GM12878 (cell line): ENCODE measurements around the gene OPCML. TPM values are rescaled to one million over a fixed set of nuclear protein-coding genes. Genes with fewer than 3 reads are reported as not detected.

Experiments
- ATAC-seq: fragments of 200-7000 bp; cut with Tn5 transposase; 3 replicates; pipeline ENCODE4 v1.9.1; 2020; ENCODE audit warnings: mild to moderate bottlenecking, moderate library complexity
- BruUV-seq: library from RNA; stranded (reverse); fragments of 400-500 nt; replicated peaks from 2 replicates; lab custom pipeline; 2021; lab: Mats Ljungman, UMichigan
- CTCF ChIA-PET: fragments of 300-600 bp; sonication (Branson Sonifier 250); formaldehyde crosslinking; extraction: SDS; loops from one replicate; lab custom pipeline; 2021; ENCODE audit warnings: inconsistent platforms; lab: Yijun Ruan, JAX
- POLR2A ChIA-PET: fragments of 350-600 bp; formaldehyde crosslinking; extraction: SDS; loops from one replicate; lab custom pipeline; 2021; ENCODE audit warnings: inconsistent platforms; lab: Charles Lee
- RAD21 ChIA-PET: fragments of 300-600 bp; sonication (Branson Sonifier 250); formaldehyde crosslinking; loops from one replicate; lab custom pipeline; 2023; ENCODE audit warnings: antibody characterized with exemption; ENCODE audit not compliant: unreplicated experiment; lab: Charles Lee
- SMC1A ChIA-PET: fragments of 300-600 bp; sonication (Branson Sonifier 250); formaldehyde crosslinking; loops from one replicate; lab custom pipeline; 2023; ENCODE audit not compliant: unreplicated experiment, uncharacterized antibody; lab: Charles Lee
- DNase-seq: peaks from one replicate; pipeline ENCODE4 v3.0.0-alpha.2; 2011; ENCODE audit warnings: low read depth, low spot score
- FAIRE-seq: peaks from 3 replicates; lab custom pipeline; 2011; peaks lifted over from hg19 to GRCh38; lab: Jason Lieb, UNC
- H2AFZ ChIP-seq: 2 replicates; pipeline ENCODE4 v1.6.0; 2011; ENCODE audit warnings: low read depth, low read length, control low read depth; ENCODE audit not compliant: control insufficient read depth
- H3K27ac ChIP-seq: 2 replicates; pipeline ENCODE4 v1.5.1; 2011; ENCODE audit warnings: control low read depth; ENCODE audit not compliant: control insufficient read depth, insufficient read depth
- H3K27me3 ChIP-seq, 2 experiments: replicated peaks in 1 of 2; 2 replicates each; pipeline versions ENCODE4 v1.6.0 to v1.6.1; 2011; ENCODE audit warnings: low read length in 1 of 2; ENCODE audit not compliant: control insufficient read depth in 2 of 2, insufficient read depth in 2 of 2
- H3K36me3 ChIP-seq, 2 experiments: 2 replicates each; pipeline ENCODE4 v1.5.1; 2011; ENCODE audit warnings: low read length in 1 of 2; ENCODE audit not compliant: control insufficient read depth in 2 of 2, insufficient read depth in 2 of 2
- H3K4me1 ChIP-seq: 2 replicates; pipeline ENCODE4 v1.6.1; 2011; ENCODE audit warnings: mild to moderate bottlenecking, low read length, moderate library complexity, mixed read lengths; ENCODE audit not compliant: control insufficient read depth, insufficient read depth
- H3K4me2 ChIP-seq: 2 replicates; pipeline ENCODE4 v1.6.0; 2011; ENCODE audit warnings: control low read depth; ENCODE audit not compliant: control insufficient read depth, insufficient read depth
- H3K4me3 ChIP-seq: fragments of 200-600 bp; sonication (generic); 2 replicates; pipeline ENCODE4 v1.5.1; 2016
- H3K79me2 ChIP-seq: 2 replicates; pipeline ENCODE4 v1.6.0; 2011; ENCODE audit warnings: low read length; ENCODE audit not compliant: control insufficient read depth, insufficient read depth
- H3K9ac ChIP-seq: 2 replicates; pipeline ENCODE4 v1.8.0; 2011; ENCODE audit warnings: low read length, control low read depth, mixed read lengths; ENCODE audit not compliant: control insufficient read depth, insufficient read depth
- H3K9me3 ChIP-seq: replicated peaks from 3 replicates; pipeline ENCODE4 v1.5.1; 2011; ENCODE audit warnings: mild to moderate bottlenecking, low read length; ENCODE audit not compliant: control insufficient read depth, insufficient read depth
- H4K20me1 ChIP-seq: 2 replicates; pipeline ENCODE4 v1.6.0; 2011; ENCODE audit not compliant: control insufficient read depth, insufficient read depth
- ATF7 ChIP-seq: fragments of 450-650 bp; IDR thresholded peaks from 2 replicates; pipeline ENCODE4 v1.6.1; 2016; ENCODE audit warnings: low read depth, mild to moderate bottlenecking
- CREM ChIP-seq: IDR thresholded peaks from 2 replicates; pipeline ENCODE4 v1.6.1; 2014; ENCODE audit warnings: antibody characterized with exemption, low read depth
- FOXM1 ChIP-seq: IDR thresholded peaks from 2 replicates; pipeline ENCODE4 v1.6.1; 2012; ENCODE audit warnings: low read depth, mild to moderate bottlenecking, inconsistent platforms, low read length, moderate library complexity
- IKZF2 ChIP-seq, 2 experiments: fragments of 450-650 bp; IDR thresholded peaks; 2 replicates each; pipeline ENCODE4 v1.6.1; 2017; ENCODE audit warnings: mild to moderate bottlenecking in 2 of 2, moderate library complexity in 2 of 2
- NR2C2 ChIP-seq: IDR thresholded peaks from 2 replicates; pipeline ENCODE4 v1.6.1; 2011; ENCODE audit warnings: borderline replicate concordance, low read depth; ENCODE audit not compliant: control insufficient read depth, insufficient read length
- TCF12 ChIP-seq: IDR thresholded peaks from 2 replicates; pipeline ENCODE4 v1.6.1; 2011; ENCODE audit warnings: low read depth, mild to moderate bottlenecking, low read length
- whole genome bisulfite sequencing: methylation state at CpG from one replicate; pipeline ENCODE4 v1.1.6; 2016; ENCODE audit warnings: low lambda C conversion rate; ENCODE audit not compliant: insufficient replicate concordance, insufficient coverage; ENCODE audit errors: missing lambda C conversion rate; 5-methylcytosine and 5-hydroxymethylcytosine counted together
- in situ Hi-C: fragments of 300-500 bp; cut with MboI; formaldehyde crosslinking; loops from 9 replicates; pipeline ENCODE4 v1.14.3; 2018; ENCODE audit warnings: mixed read lengths
- intact Hi-C: fragments of 100-400 bp; cut with micrococcal nuclease; formaldehyde crosslinking; loops from one replicate; pipeline ENCODE4 v1.14.2; 2022; ENCODE audit not compliant: unreplicated experiment
- polyA plus RNA-seq, 11 experiments: library from polyadenylated mRNA; depleted of rRNA in 4 of 11; unstranded in 6 of 11; stranded (reverse) in 5 of 11; fragments of >200 nt; fragmentation: Nextera tagmentation in 4 of 11; fragmentation: Illumina TruSeq in 1 of 11; extraction: Ambion mirVana in 4 of 11; extraction: Trizol in 1 of 11; gene quantifications; 1 replicate in 1 of 11; 2 replicates in 10 of 11; pipeline versions ENCODE4 v1.2.1 to v1.2.3, GENCODE V29; 2011 to 2016; ENCODE audit warnings: inconsistent platforms in 2 of 11, missing spikeins in 2 of 11, low read depth in 1 of 11
- total RNA-seq, 4 experiments: library from RNA; depleted of rRNA in 3 of 4; stranded (reverse); fragments of >200 nt in 3 of 4; fragmentation: Illumina TruSeq in 1 of 4; extraction: Trizol in 1 of 4; gene quantifications; 2 replicates each; pipeline versions ENCODE4 v1.2.1 to v1.2.3, GENCODE V29; 2013 to 2021

The OPCML gene
- total and polyA plus RNA-seq, 10 of the 15 experiments (the other 5 are each of a cell fraction or from before 2014, with no cell fraction given) = 0.84 TPM; not detected in 9

- BruUV-seq = no TSS peak
- ChIA-PET CTCF (interaction anchor here (1.0 to 1.5 kb wide), 2 partner anchors 15 to 658 kb away, joined by 3 to 4 read pairs; no protein-coding TSS in a partner anchor), RAD21 (no interaction called here)
- FAIRE-seq = no peak
- no peak for ATAC-seq
- no peak for TF ChIP-seq TCF12
- no peak for TF ChIP-seq NR2C2
- no peak for TF ChIP-seq FOXM1
- TF ChIP-seq ATF7 = no peak
- TF ChIP-seq IKZF2 (IDR thresholded peaks at IDR 0.05) = no peak
- TF ChIP-seq, all 136 proteins: peak for 0
- WGBS = 69% methylated on average over 4 of the region's 4 CpGs
- Histone ChIP-seq H3K4me3 (no peak overlapping the region), H3K4me1 (no peaks in the 10 kb centered on the region), H3K27ac (no peak overlapping the region), H3K79me2 (no peaks in the 10 kb centered on the region), H4K20me1 (peaks cover 2% of the 10 kb centered on the region; the same call in 1 of the 2 replicates), H3K9me3 (no peaks in the 10 kb centered on the region), H3K4me2 (no peak overlapping the region), H3K27me3 (no peaks in the 10 kb centered on the region; a peak in 2 of 4 replicates), H3K36me3 (no peaks in the 10 kb centered on the region), H3K9ac (no peak overlapping the region), H2AFZ (no peak overlapping the region)
- ChIA-PET SMC1A (no interaction called here), POLR2A (no interaction called here)
- in situ Hi-C loops (no loop called here), intact Hi-C loops (no loop called here)
- DNase-seq = no peak
Observed at GRCh38 chr11:132937016-132937415, 595.3 kb downstream of the OPCML start.

- 40% methylated on average over 3 of the region's 3 CpGs for WGBS
- POLR2A ChIA-PET = no interaction called here
- H3K36me3 ChIP-seq = no peaks in the 10 kb centered on the region
Observed at GRCh38 chr11:132935383-132935782, 596.9 kb downstream of the OPCML start.

More at GRCh38 chr11:132935383-132935782, 596.9 kb downstream of the OPCML start:
- no peak overlapping the region for H3K4me3 ChIP-seq
- SMC1A ChIA-PET = no interaction called here
- ATAC-seq (no peak), DNase-seq (no peak), FAIRE-seq (no peak)
- H3K27ac ChIP-seq = no peak overlapping the region
- H3K9ac ChIP-seq = no peak overlapping the region
- in situ Hi-C loops = no loop called here
- RAD21 ChIA-PET = no interaction called here
- peaks cover 2% of the 10 kb centered on the region; the same call in 1 of the 2 replicates for H4K20me1 ChIP-seq
- H3K4me2 ChIP-seq = no peak overlapping the region
- BruUV-seq = no TSS peak
- no peak for TF ChIP-seq CREM
- TF ChIP-seq, all 136 proteins: peak for 0
- no peaks in the 10 kb centered on the region for H3K4me1 ChIP-seq
- no peaks in the 10 kb centered on the region for H3K9me3 ChIP-seq
- CTCF ChIA-PET = interaction anchor here (1.5 kb wide), 1 partner anchor 16 kb away, joined by 3 read pairs; no protein-coding TSS in a partner anchor
- no peaks in the 10 kb centered on the region; a peak in 2 of 4 replicates for H3K27me3 ChIP-seq
- no peak overlapping the region for H2AFZ ChIP-seq
- H3K79me2 ChIP-seq = no peaks in the 10 kb centered on the region
- intact Hi-C loops = no loop called here
